GM23248 (cell line): ENCODE measurements around the gene INHBC. TPM values are rescaled to one million over a fixed set of nuclear protein-coding genes. Genes with fewer than 3 reads are reported as not detected.
"Not testable (repeated sequence)": the region's sequence is repeated elsewhere in the genome, so short reads cannot be mapped to it uniquely, and the experiment has no call there.

Experiments used
- DNase-seq: peaks from one replicate; pipeline ENCODE4 v3.0.0-alpha.2; 2015
- H2AFZ ChIP-seq: fragments of 200-600 bp; sonication (generic); 2 replicates; pipeline ENCODE4 v1.6.1; 2016; ENCODE audit warnings: antibody characterized with exemption
- H3F3A ChIP-seq: fragments of 200-600 bp; sonication (generic); 2 replicates; pipeline ENCODE4 v1.6.1; 2016; ENCODE audit warnings: mild to moderate bottlenecking, antibody characterized with exemption, mixed run types; ENCODE audit not compliant: insufficient read depth
- H3K27ac ChIP-seq: fragments of 200-600 bp; sonication (generic); 2 replicates; pipeline ENCODE4 v1.5.1; 2016; ENCODE audit warnings: mild to moderate bottlenecking
- H3K27me3 ChIP-seq: fragments of 200-600 bp; sonication (generic); replicated peaks from 2 replicates; pipeline ENCODE4 v1.6.1; 2016; ENCODE audit warnings: mild to moderate bottlenecking; ENCODE audit not compliant: insufficient read depth
- H3K36me3 ChIP-seq: fragments of 200-600 bp; sonication (generic); 2 replicates; pipeline ENCODE4 v1.6.1; 2016; ENCODE audit warnings: low read depth, mild to moderate bottlenecking
- H3K4me1 ChIP-seq: fragments of 200-600 bp; sonication (generic); 2 replicates; pipeline ENCODE4 v1.6.1; 2016; ENCODE audit warnings: mild to moderate bottlenecking; ENCODE audit not compliant: insufficient read depth
- H3K4me2 ChIP-seq: fragments of 200-600 bp; sonication (generic); one replicate; pipeline ENCODE4 v1.6.1; 2016; ENCODE audit warnings: mild to moderate bottlenecking; ENCODE audit not compliant: unreplicated experiment
- H3K4me3 ChIP-seq: fragments of 200-600 bp; sonication (generic); 2 replicates; pipeline ENCODE4 v1.5.1; 2016; ENCODE audit warnings: mild to moderate bottlenecking
- H3K79me2 ChIP-seq: fragments of 200-600 bp; sonication (generic); 2 replicates; pipeline ENCODE4 v1.6.1; 2016; ENCODE audit warnings: mild to moderate bottlenecking; ENCODE audit not compliant: insufficient read depth
- H3K9ac ChIP-seq: fragments of 200-600 bp; sonication (generic); 2 replicates; pipeline ENCODE4 v1.6.1; 2016; ENCODE audit warnings: mild to moderate bottlenecking
- H3K9me2 ChIP-seq: fragments of 200-600 bp; sonication (generic); 2 replicates; pipeline ENCODE4 v1.6.1; 2016; ENCODE audit warnings: mixed run types, mild to moderate bottlenecking, moderate library complexity; ENCODE audit not compliant: insufficient read depth
- H3K9me3 ChIP-seq: fragments of 200-600 bp; sonication (generic); one replicate; pipeline ENCODE4 v1.6.1; 2017; ENCODE audit warnings: low read depth
- H4K20me1 ChIP-seq: fragments of 200-600 bp; sonication (generic); 2 replicates; pipeline ENCODE4 v1.6.0; 2016; ENCODE audit not compliant: insufficient read depth
- EZH2 ChIP-seq: fragments of 200-600 bp; sonication (generic); IDR thresholded peaks from 2 replicates; pipeline ENCODE4 v1.6.1; 2018; ENCODE audit warnings: antibody characterized with exemption, mild to moderate bottlenecking; ENCODE audit not compliant: insufficient read depth, poor library complexity, severe bottlenecking
- EZH2phosphoT487 ChIP-seq: fragments of 200-600 bp; sonication (generic); IDR thresholded peaks from 2 replicates; pipeline ENCODE4 v1.6.1; 2018; ENCODE audit warnings: antibody characterized with exemption, moderate library complexity, mild to moderate bottlenecking, low read depth; ENCODE audit not compliant: insufficient read depth
- WGBS, 2 experiments: methylation state at CpG; one replicate each; pipeline ENCODE4 v1.1.6; 2015 to 2017; ENCODE audit warnings: low lambda C conversion rate in 2 of 2, low coverage in 1 of 2; ENCODE audit errors: missing lambda C conversion rate in 2 of 2; 5-methylcytosine and 5-hydroxymethylcytosine counted together
- in situ Hi-C: fragments of 300-500 bp; cut with MboI; formaldehyde crosslinking; loops from 2 replicates; pipeline ENCODE4 v1.15.0; 2020
- polyA plus RNA-seq: library from polyadenylated mRNA; unstranded; fragments of >200 nt; fragmentation: Nextera tagmentation; extraction: Ambion mirVana; gene quantifications from 2 replicates; pipeline ENCODE4 v1.2.1, GENCODE V29; 2016
- total RNA-seq: library from RNA; depleted of rRNA; stranded (reverse); fragments of >200 nt; shearing (Covaris generic); gene quantifications from 2 replicates; pipeline ENCODE4 v1.2.3, GENCODE V29; 2014

The INHBC gene
- total and polyA plus RNA-seq, 2 experiments from 2014 or later: not detected

- Histone ChIP-seq H3K4me2 (no peak overlapping the region), H3K4me1 (peaks cover 4% of the 10 kb centered on the region; the same call in 1 of the 2 replicates), H3K36me3 (no peaks in the 10 kb centered on the region), H3K9me2 (no peaks in the 10 kb centered on the region), H3K9ac (no peak overlapping the region), H3F3A (peaks cover 6% of the 10 kb centered on the region; the same call in 1 of the 2 replicates), H3K4me3 (no peak overlapping the region), H3K27me3 (no peaks in the 10 kb centered on the region), H3K79me2 (no peaks in the 10 kb centered on the region), H2AFZ (no peak overlapping the region), H4K20me1 (no peaks in the 10 kb centered on the region), H3K9me3 (no peaks in the 10 kb centered on the region), H3K27ac (no peak overlapping the region)
- TF ChIP-seq EZH2phosphoT487 (no peak), EZH2 (no peak)
- 54 to 65% methylated on average over 4 of the region's 4 CpGs for WGBS, 2 experiments
- no peak for DNase-seq
- in situ Hi-C loops: no loop called here
These were observed 709 bp downstream of the INHBC start for GRCh38 chr12:57435293-57435692.

- no peak for TF ChIP-seq EZH2phosphoT487
- TF ChIP-seq EZH2: no peak
- Histone ChIP-seq H3K9me3 (no peaks in the 10 kb centered on the region), H3K27me3 (no peaks in the 10 kb centered on the region), H3K9me2 (no peaks in the 10 kb centered on the region), H4K20me1 (no peaks in the 10 kb centered on the region), H2AFZ (no peak overlapping the region), H3K9ac (no peak overlapping the region), H3K36me3 (no peaks in the 10 kb centered on the region), H3K4me2 (no peak overlapping the region), H3F3A (no peaks in the 10 kb centered on the region), H3K4me3 (no peak overlapping the region), H3K79me2 (no peaks in the 10 kb centered on the region), H3K4me1 (no peaks in the 10 kb centered on the region), H3K27ac (no peak overlapping the region)
- DNase-seq: no peak
- WGBS, 2 experiments: 65 to 70% methylated on average over 1 of the region's 1 CpG
- in situ Hi-C loops: no loop called here
These were observed 3.8 kb downstream of the INHBC start for GRCh38 chr12:57438400-57438799.

DNA sequence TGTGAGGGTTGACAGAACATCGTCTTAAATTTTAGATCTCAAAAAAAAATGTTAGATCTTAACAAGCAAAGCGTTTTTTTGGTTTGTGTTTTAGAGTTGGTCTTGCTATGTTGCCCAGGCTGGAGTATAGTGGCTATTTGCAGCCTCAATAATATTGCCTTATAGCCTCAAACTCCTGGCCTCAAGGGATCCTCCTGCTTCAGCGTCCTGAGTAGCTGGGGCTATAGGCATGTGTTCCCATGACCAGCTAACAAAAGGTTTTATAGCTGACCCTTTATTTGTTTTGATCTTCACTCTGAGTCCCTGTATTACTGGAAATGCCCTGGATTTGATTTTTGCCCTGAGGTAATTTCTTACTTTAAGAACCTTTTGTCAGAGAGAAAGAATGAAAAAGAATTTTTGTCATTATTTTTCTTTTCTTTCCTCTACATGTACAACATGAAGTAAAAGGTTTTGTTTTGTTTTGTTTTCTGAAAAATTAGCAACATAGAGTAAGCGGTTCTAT, 5.2 kb downstream of the INHBC start:
- Histone ChIP-seq H3K9me3 (no peaks in the 10 kb centered on the region), H3K9me2 (no peaks in the 10 kb centered on the region), H3K79me2 (no peaks in the 10 kb centered on the region), H3K36me3 (no peaks in the 10 kb centered on the region), H3K27ac (no peak overlapping the region), H3K9ac (no peak overlapping the region), H3K4me3 (no peak overlapping the region), H3F3A (no peaks in the 10 kb centered on the region), H2AFZ (no peak overlapping the region), H3K4me1 (no peaks in the 10 kb centered on the region), H4K20me1 (no peaks in the 10 kb centered on the region), H3K27me3 (no peaks in the 10 kb centered on the region), H3K4me2 (no peak overlapping the region)
- in situ Hi-C loops: loop anchor here (10.0 kb wide), 1 partner anchor 125 kb away; no protein-coding TSS in a partner anchor
- WGBS, 2 experiments: 70 to 71% methylated on average over 4 of the region's 4 CpGs
- no peak for TF ChIP-seq EZH2phosphoT487
- no peak for TF ChIP-seq EZH2
- DNase-seq: no peak

DNA sequence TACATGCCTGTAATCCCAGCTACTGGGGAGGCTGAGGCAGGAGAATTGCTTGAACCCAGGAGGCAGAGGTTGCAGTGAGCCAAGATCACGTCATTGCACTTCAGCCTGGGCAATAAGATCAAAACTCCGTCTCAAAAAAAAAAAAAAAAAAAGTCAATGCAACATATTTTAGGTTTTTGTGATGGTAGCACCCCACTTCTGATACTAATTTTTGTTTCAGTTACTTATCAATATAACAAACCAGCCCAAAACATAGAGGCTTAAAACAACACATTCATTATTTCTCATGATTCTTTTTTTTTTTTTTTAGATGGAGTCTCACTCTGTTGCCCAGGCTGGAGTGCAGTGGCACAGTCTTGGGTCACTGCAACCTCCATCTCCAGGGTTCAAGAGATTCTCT, 6.8 kb downstream of the INHBC start:
- WGBS, 2 experiments: 41 to 47% methylated on average over 2 of the region's 2 CpGs
- in situ Hi-C loops: loop anchor here (10.0 kb wide), 1 partner anchor 127 kb away; no protein-coding TSS in a partner anchor
- H3K9ac ChIP-seq, H3K36me3 ChIP-seq, H3K4me1 ChIP-seq, H3K4me2 ChIP-seq, H4K20me1 ChIP-seq, H3K79me2 ChIP-seq, H3K27me3 ChIP-seq, DNase-seq, H3K27ac ChIP-seq, H3F3A ChIP-seq, H3K9me3 ChIP-seq, H3K9me2 ChIP-seq, H2AFZ ChIP-seq, H3K4me3 ChIP-seq: not testable (repeated sequence)
